T-helper 1 cell treated with Interleukin-12 subunit alpha and Interleukin-12 subunit beta and Interleukin-4 antibody, amounts not matched to agents 30 μg/mL and 1 μg/mL, for 36 hours (primary cell): Measurements from ENCODE around the gene TDRD15.
"Not testable (repeated sequence)": the region's sequence is repeated elsewhere in the genome, so short reads cannot be mapped to it uniquely, and the experiment has no call there.

Source experiments
- H3K27ac Mint-ChIP-seq: one replicate; pipeline ENCODE4 v1.8.0; 2021; ENCODE audit warnings: mild to moderate bottlenecking, mixed read lengths
- H3K27me3 Mint-ChIP-seq: one replicate; pipeline ENCODE4 v1.8.0; 2021; ENCODE audit warnings: low read depth, mixed read lengths
- H3K36me3 Mint-ChIP-seq: one replicate; pipeline ENCODE4 v1.8.0; 2021; ENCODE audit warnings: low read depth, mixed read lengths
- H3K4me1 Mint-ChIP-seq: one replicate; pipeline ENCODE4 v1.8.0; 2021; ENCODE audit warnings: low read depth, mixed read lengths
- H3K4me3 Mint-ChIP-seq: one replicate; pipeline ENCODE4 v1.8.0; 2021; ENCODE audit warnings: mild to moderate bottlenecking, moderate library complexity, mixed read lengths
- H3K9me3 Mint-ChIP-seq: one replicate; pipeline ENCODE4 v1.8.0; 2021; ENCODE audit warnings: mixed read lengths

TDRD15 gene

GRCh38 chr2:21123473-21124393 lies at the start of gene TDRD15:
TSS of gene TDRD15 (plus strand) at chr2:21123968. CDS start at chr2:21137468, 13,500 bp downstream.
- Mint-ChIP-seq H3K4me3 (no peak within 1 kb of the TSS), H3K9me3 (no peaks in the 10 kb centered on the region), H3K27ac (no peak within 1 kb of the TSS), H3K27me3 (peaks cover 8% of the 10 kb centered on the region), H3K36me3 (no peaks in the 10 kb centered on the region), H3K4me1 (no peaks in the 10 kb centered on the region)

DNA sequence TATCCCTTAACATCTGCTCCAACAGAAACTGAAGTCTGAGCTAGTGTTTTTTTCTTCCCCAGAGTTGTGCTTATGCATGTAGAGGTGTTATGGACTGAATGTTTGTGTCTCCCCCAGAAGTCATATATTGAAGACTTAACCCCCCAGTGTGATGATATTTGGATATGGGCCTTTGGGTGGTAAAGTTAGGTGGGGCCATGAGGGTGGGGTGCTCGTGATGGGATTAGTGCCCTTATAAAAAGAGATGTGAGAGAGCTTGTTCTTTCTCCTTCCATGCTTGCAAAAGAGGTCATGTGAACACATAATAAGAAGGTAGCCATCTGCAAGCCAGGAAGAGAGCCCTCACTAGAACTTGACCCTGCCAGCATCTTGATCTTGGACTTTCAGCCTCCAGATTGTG lies 45.5 kb upstream of the TDRD15 start:
- Mint-ChIP-seq H3K36me3 (no peaks in the 10 kb centered on the region), H3K27me3 (no peaks in the 10 kb centered on the region), H3K4me1 (no peaks in the 10 kb centered on the region), H3K27ac (no peak overlapping the region), H3K4me3 (no peak overlapping the region), H3K9me3 (no peaks in the 10 kb centered on the region)

GRCh38 chr2:21083482-21083881 lies 40.3 kb upstream of the TDRD15 start:
- Mint-ChIP-seq H3K4me3 (no peak overlapping the region), H3K27me3 (no peaks in the 10 kb centered on the region), H3K27ac (no peak overlapping the region), H3K9me3 (no peaks in the 10 kb centered on the region), H3K36me3 (no peaks in the 10 kb centered on the region), H3K4me1 (no peaks in the 10 kb centered on the region)

- no peak overlapping the region for H3K27ac Mint-ChIP-seq
- no peaks in the 10 kb centered on the region for H3K9me3 Mint-ChIP-seq
- H3K4me3 Mint-ChIP-seq: no peak overlapping the region
- no peaks in the 10 kb centered on the region for H3K36me3 Mint-ChIP-seq
- H3K27me3 Mint-ChIP-seq: no peaks in the 10 kb centered on the region
- H3K4me1 Mint-ChIP-seq: no peaks in the 10 kb centered on the region
Observed at GRCh38 chr2:21084401-21084800, 39.4 kb upstream of the TDRD15 start.

GRCh38 chr2:21092308-21092869 lies 31.4 kb upstream of the TDRD15 start:
- H3K4me1 Mint-ChIP-seq: no peaks in the 10 kb centered on the region

DNA sequence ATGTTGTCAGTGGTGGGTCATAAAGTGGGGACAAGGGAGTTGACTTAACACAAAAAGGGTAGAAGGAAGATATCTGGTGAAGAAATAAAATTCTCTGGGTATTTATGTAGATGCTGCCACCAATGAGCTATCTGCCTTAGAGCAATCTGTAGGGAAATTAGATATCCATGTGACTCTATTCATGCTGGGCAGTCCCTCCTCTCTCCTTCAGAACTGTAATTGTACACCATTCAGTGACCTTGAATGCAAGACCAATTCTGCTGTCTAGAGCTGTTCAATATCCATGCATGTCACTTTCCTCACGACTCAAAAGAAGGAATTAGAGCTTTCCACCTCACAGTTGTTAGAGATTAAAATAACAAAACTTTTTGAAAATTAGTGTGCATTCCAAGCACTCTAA lies 28.6 kb upstream of the TDRD15 start:
- peaks cover under 1% of the 10 kb centered on the region for H3K27me3 Mint-ChIP-seq
- no peak overlapping the region for H3K27ac Mint-ChIP-seq
- H3K36me3 Mint-ChIP-seq: no peaks in the 10 kb centered on the region
- no peak overlapping the region for H3K4me3 Mint-ChIP-seq
- H3K9me3 Mint-ChIP-seq: no peaks in the 10 kb centered on the region
- H3K4me1 Mint-ChIP-seq: no peaks in the 10 kb centered on the region

More at GRCh38 chr2:21092308-21092869, 31.4 kb upstream of the TDRD15 start:
- Mint-ChIP-seq H3K9me3 (no peaks in the 10 kb centered on the region), H3K27me3 (no peaks in the 10 kb centered on the region), H3K36me3 (no peaks in the 10 kb centered on the region), H3K27ac (no peak overlapping the region), H3K4me3 (no peak overlapping the region)

DNA sequence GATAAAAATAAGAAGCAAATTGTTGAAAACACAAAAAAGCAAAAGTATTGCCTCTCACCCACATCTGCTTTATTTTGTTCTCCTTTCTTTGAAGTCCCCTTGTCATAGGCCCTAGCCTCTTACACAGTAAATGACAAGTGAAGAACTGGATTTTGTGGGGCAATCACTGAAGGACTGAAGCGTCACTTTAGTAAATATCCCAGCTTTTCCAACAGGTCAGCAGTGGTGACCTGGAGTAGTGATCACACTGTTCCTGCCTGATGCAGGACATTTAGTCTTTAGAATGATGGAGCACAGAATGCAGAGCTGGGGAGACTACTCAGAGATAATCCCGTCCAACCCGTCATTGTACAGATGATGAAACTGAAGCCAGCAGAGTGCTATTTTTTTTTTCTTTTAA lies 28.1 kb upstream of the TDRD15 start:
- Mint-ChIP-seq H3K4me3 (no peak overlapping the region), H3K9me3 (no peaks in the 10 kb centered on the region), H3K27me3 (peaks cover 3% of the 10 kb centered on the region), H3K27ac (no peak overlapping the region), H3K36me3 (no peaks in the 10 kb centered on the region), H3K4me1 (no peaks in the 10 kb centered on the region)

DNA sequence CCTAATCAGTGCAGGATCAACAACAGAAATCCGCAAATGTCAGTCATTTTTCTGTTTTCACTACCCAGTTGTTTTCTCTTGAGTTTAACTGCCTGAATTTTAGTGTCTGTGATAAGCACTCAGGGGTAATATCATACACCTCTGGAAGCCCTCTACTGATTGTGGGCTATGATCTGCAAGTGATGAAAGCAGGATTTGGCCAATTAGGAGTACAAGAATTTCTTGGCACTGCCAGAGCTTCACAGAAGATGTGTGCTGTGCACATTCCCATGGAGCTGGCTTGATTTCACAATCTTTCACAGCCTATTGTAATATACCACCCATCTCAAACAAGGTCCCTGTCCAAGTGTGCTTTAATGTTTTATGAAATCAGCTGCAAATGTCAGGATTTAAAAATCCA lies 27.3 kb upstream of the TDRD15 start:
- no peaks in the 10 kb centered on the region for H3K9me3 Mint-ChIP-seq
- H3K27me3 Mint-ChIP-seq: peaks cover 3% of the 10 kb centered on the region
- H3K36me3 Mint-ChIP-seq: no peaks in the 10 kb centered on the region
- no peak overlapping the region for H3K27ac Mint-ChIP-seq
- H3K4me3 Mint-ChIP-seq: no peak overlapping the region
- no peaks in the 10 kb centered on the region for H3K4me1 Mint-ChIP-seq

GRCh38 chr2:21097331-21097730 lies 26.4 kb upstream of the TDRD15 start:
- no peaks in the 10 kb centered on the region for H3K36me3 Mint-ChIP-seq
- H3K27me3 Mint-ChIP-seq: peaks cover 3% of the 10 kb centered on the region
- H3K27ac Mint-ChIP-seq: no peak overlapping the region
- H3K9me3 Mint-ChIP-seq: no peaks in the 10 kb centered on the region
- no peaks in the 10 kb centered on the region for H3K4me1 Mint-ChIP-seq
- H3K4me3 Mint-ChIP-seq: no peak overlapping the region

- H3K4me1 Mint-ChIP-seq: no peaks in the 10 kb centered on the region
- H3K4me3 Mint-ChIP-seq: no peak overlapping the region
- no peaks in the 10 kb centered on the region for H3K9me3 Mint-ChIP-seq
- no peak overlapping the region for H3K27ac Mint-ChIP-seq
- H3K36me3 Mint-ChIP-seq: no peaks in the 10 kb centered on the region
- peaks cover 3% of the 10 kb centered on the region for H3K27me3 Mint-ChIP-seq
Observed at GRCh38 chr2:21098294-21098693, 25.5 kb upstream of the TDRD15 start.

DNA sequence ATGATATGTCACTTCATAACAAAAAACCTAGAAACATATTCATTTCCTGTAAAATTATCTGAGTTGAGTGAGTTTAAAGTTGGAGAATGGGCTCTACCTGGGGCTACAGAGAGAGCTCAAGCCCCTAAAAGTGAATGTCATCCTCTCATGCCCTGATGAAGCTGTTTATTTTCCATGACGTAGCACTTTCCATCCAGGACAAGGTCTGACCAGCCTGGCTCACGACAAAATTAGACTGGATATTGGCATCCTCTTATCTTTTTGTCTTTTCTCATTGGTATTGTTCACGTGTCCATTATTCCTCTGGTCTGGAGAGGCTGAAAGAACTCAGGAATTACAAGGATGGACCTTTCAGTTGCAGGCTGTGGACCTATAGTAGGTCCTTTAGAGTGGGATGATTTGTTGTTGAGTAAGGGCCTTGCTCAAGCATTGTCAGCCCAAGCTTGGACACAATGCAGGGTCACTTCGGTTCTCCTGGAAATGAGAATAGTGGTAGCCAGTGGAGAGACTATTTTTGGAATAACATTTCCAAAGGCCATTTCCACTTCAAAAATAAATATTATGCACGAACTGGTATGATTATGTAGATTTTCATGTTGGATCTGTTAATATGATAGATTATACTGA lies 24.4 kb upstream of the TDRD15 start:
- H3K27me3 Mint-ChIP-seq: peaks cover 3% of the 10 kb centered on the region
- no peak overlapping the region for H3K4me3 Mint-ChIP-seq
- H3K4me1 Mint-ChIP-seq: no peaks in the 10 kb centered on the region
- H3K9me3 Mint-ChIP-seq: no peaks in the 10 kb centered on the region
- no peaks in the 10 kb centered on the region for H3K36me3 Mint-ChIP-seq
- no peak overlapping the region for H3K27ac Mint-ChIP-seq

DNA sequence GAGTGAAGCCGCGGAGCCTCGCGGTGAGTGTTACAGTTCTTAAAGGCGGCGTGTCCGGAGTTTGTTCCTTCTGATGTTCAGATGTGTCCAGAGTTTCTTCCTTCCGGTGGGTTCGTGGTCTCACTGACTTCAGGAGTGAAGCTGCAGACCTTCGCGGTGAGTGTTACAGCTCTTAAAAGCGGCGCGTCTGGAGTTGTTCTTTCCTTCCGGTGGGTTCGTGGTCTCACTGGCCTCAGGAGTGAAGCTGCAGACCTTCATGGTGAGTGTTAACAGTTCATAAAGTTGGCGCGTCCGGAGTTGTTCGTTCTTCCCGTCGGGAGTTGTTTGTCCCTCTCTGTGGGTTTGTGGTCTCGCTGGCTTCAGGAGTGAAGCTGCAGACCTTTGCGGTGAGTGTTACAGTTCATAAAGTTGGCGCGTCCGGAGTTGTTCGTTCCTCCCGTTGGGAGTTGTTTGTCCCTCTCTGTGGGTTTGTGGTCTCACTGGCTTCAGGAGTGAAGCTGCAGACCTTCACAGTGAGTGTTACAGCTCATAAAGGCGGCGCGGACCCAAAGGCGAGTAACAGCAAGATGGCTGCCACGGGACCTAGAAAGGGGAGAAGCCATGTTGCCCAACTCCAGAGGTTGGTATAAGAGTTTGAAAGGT lies 22.1 kb upstream of the TDRD15 start:
- not testable (repeated sequence) for H3K27me3 Mint-ChIP-seq, H3K9me3 Mint-ChIP-seq, H3K27ac Mint-ChIP-seq, H3K4me3 Mint-ChIP-seq, H3K4me1 Mint-ChIP-seq, H3K36me3 Mint-ChIP-seq

- Mint-ChIP-seq H3K27ac (no peak overlapping the region), H3K27me3 (peaks cover 3% of the 10 kb centered on the region), H3K9me3 (no peaks in the 10 kb centered on the region), H3K4me1 (no peaks in the 10 kb centered on the region), H3K36me3 (no peaks in the 10 kb centered on the region), H3K4me3 (no peak overlapping the region)
Observed at GRCh38 chr2:21102356-21102755, 21.4 kb upstream of the TDRD15 start.

- H3K4me1 Mint-ChIP-seq: no peaks in the 10 kb centered on the region
- H3K27ac Mint-ChIP-seq: no peak overlapping the region
- no peak overlapping the region for H3K4me3 Mint-ChIP-seq
- H3K36me3 Mint-ChIP-seq: no peaks in the 10 kb centered on the region
- H3K27me3 Mint-ChIP-seq: peaks cover 3% of the 10 kb centered on the region
- no peaks in the 10 kb centered on the region for H3K9me3 Mint-ChIP-seq
Observed at GRCh38 chr2:21103274-21103891, 20.4 kb upstream of the TDRD15 start.
